Fibroblast of skin of left biceps (primary cell): ENCODE measurements around the gene SYNE2.
A peak's percentile ranks its signal among the peaks of the same experiment; 100 is the strongest.
"Not testable (repeated sequence)": the region's sequence is repeated elsewhere in the genome, so short reads cannot be mapped to it uniquely, and the experiment has no call there.

Experiments
- DNase-seq, 2 experiments: peaks; one replicate each; pipeline ENCODE4 v3.0.0-alpha.2; 2013; ENCODE audit warnings: low read depth in 2 of 2

Gene SYNE2

DNA sequence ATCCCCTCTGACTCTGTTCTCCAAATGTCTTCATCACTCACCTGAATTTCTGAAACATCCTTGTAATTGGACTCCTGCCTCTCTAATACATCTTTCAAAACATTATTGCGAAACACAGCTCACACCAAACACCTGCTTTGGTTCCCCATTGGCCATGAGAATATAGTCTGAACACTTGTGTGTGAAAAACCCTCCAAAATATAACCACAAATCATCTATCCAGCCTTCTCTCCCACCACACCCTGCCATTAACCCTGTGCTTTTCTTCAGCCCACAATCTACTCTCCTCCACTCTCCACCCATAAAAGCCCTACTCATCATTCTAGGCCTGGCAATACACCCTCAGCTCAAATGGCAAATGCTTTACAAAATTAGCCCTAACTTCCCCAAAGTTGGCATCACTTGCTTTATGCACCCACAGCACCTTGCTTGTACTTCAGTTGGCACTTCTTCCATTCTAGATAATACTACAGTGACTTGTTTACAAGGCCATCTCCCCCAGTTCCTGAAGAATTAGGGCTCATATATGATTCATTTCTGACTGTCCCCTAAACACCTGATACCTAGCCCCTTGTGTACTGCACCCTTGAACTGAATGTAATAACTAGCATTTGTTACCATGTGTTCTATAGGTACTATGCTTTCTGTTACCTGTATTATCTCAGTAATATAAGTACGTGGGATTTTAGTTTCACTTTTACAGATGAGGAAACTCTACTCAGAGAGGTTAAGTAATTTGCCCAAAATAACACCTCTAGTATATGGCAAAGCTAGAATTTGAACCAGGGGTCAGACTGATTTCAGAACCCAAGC, 17.3 kb downstream of the SYNE2 start:
- not testable (repeated sequence) for DNase-seq

DNA sequence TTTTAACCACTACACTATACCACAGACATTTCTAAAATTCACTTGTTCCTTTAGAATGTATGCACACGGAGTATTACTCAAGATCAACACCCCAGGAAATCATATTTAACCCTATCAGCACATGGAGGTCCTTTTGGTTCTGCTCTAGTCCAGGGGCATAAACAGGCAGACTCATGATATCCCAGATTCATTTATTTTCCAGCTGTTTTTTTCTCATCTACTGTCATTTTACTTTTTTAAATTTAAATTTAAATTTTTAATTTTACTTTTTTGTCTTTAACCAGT, 17.9 kb downstream of the SYNE2 start:
- not testable (repeated sequence) for DNase-seq

DNA sequence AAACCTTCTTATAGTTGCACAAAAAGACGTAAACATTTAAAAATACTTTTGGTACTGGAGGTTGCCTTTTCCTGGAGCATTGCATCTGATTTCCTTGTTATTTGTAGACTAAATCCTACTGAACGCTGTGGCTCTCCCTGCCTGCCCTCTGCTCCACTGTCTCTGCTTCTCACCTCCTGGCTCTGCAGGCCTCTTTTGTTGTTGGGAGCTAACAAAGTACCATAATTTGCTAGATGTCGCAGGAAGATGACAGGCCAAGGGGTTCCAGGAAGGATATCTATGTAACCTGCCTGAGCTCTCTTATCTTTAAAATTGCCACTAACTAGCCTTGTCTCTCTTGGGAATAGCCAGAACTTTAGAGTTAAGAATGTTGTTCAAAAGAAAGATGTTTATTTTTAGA, 21.4 kb downstream of the SYNE2 start:
- no peak for DNase-seq

DNA sequence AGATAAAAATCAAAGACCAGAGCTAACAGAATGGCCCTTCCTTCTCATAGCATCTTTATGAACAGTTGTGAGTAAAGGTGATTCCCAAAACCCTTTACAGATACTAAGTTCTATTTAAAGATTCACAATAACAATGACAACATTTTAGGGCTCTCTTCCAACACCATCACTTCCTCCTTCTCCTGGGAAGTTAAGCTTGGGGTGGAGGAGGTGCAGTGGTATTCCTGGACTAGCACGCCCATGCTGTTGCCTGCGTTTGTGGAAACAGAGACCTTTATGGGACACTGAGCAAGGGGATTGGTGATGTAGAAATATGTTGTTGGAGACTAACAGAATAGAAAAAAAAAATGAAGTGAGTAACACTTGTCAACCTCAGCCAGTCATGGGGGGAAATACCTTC, 22.5 kb downstream of the SYNE2 start:
- no peak for DNase-seq

DNA sequence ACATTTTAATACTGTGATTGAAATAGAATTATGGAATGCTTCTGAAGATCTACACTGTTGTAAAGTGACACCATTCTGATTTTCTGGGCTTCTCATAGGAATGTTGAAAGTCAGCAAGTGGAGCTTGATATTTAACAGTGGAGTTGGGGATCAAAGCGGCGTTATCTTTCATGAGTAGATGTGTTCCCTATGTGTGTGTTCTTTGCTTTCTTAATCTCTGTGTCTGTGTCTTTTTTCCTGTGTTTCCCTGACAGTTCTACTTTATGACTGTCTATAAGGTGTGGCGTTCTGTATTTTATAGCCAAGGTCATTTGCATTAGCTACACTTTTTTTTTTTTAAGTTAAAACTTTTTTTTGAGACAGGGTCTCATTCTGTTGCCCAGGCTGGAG, 24.7 kb downstream of the SYNE2 start:
- DNase-seq, result no peak

DNA sequence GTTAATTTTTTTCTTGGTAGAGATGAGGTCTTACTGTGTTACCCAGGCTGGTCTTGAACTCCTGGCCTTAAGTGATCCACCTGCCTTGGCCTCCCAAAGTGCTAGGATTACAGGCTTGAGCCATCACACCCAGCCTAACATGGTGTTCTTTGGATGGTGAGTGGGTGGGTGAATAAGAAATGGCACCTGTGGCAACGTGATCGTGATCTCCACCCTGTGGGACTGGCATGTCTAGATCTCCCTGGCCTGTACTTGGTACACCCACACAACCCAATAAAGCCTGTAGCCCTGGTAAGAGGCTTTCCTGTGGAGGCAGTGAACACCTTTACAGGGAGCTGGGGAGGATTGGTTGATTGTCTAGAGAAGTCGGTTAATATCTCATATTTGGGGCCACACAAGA, 25.2 kb downstream of the SYNE2 start:
- DNase-seq, result no peak

DNA sequence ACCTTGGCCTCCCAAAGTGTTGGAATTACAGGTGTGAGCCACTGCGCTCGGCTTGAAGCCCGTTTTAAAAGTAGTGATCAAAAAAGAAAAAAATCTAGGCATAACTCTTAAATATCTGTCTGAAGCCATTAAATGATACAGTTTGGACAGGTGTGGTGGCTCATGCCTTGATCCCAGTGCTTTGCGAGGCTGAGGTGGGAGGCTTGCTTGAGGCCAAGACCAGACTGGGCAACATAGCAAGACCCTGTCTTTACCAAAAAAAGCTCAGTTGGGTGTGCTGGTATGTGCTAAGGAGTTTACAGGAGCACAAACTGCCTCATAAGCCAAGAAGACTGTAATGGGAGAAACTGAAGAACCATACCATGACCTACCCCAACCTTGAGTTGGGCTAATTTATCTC, 26.0 kb downstream of the SYNE2 start:
- DNase-seq, result no peak

DNA sequence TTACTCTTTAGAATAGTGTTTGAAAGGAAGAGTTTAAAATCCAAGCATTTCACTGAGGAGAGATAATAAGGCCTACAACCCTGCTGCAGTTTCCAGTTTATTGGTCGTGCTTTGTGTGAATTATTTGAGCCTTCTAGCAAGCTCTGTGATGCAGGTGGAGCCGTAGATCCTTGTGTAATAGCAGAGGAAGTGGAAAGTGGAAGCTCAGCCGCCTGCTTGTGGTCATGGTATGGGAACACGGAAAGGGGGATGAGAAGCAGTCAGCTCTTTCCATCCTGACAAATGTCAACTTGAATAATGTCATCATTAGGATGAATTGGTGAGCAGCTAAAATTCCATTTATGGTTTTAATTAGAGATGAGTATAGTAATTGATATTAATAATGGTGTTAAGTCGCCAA, 29.1 kb downstream of the SYNE2 start:
- no peak for DNase-seq

DNA sequence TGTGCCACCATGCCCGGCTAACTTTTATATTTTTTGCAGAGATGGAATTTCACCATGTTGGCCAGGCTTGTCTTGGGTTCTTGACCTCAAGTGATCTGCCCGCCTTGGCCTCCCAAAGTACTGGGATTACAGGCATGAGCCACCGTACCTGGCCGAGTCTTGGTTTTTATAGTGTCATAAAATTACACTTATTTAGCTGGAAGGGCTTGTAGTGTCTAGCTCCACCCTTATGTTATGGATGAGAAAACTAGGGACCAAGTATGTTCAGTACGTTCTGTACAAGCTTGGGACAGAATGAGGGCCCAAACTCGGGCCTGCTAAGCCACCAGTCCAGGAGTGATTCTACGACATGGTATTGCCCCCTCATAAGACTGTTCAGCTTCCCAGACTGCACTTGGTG, 35.1 kb downstream of the SYNE2 start:
- DNase-seq, result no peak

DNA sequence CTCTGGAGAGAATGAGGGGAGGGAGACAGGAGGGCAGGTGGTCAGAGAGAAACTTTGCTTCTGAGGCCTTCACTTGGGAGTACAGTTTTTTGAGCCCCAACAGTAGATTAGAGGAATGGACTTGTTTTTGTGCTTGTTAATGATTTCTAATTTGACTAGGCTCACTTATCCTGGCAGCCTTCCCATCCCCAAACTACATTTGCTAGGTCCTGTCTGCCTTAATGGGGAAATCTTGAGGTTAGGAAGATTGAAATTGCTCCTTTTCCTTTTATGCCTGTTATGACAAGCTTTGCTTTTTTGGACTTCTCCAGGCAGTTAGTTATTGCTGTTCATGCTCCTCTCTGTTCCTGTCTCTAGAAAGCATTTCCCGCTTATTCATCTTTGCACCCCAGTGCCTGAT, 37.7 kb downstream of the SYNE2 start:
- no peak for DNase-seq

DNA sequence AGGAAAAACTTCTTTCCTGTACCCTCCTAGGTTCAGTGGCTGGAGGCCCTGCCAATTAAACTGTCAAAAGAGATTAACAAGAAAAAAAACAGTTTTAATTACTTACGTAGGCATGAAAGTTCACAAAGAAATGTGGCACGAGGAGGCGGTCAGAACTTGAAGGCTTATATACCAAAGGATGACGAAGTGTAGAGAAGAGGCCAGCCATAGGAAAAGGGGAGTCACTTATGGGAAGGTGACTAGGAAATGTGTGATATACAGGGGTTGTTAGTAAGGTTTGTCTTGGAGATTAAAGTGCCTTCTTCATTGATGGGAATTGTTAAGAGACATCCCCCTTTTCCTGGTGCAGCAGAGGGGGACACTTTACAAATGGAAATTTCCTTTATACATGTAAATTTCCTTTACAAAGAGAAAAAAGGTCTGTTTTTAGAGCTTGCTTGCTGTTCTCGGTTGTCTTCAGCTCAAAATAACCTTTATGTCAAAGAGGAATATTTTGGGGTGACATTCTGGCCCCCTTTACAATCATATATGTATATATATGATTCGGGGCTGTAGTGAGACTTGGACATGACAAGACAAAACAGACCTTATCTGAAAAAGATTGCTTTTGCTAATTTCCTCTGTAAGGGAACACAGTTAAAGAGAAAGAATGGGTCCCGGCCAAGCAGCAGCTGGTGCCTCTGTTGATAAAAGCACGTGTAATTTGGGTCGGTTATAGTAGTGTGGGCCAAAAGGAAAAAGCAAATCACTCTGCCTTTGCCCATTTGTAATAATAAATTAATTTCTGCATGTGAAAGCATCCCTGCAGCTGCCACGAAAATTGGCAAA, 38.6 kb downstream of the SYNE2 start:
- DNase-seq, result no peak

DNA sequence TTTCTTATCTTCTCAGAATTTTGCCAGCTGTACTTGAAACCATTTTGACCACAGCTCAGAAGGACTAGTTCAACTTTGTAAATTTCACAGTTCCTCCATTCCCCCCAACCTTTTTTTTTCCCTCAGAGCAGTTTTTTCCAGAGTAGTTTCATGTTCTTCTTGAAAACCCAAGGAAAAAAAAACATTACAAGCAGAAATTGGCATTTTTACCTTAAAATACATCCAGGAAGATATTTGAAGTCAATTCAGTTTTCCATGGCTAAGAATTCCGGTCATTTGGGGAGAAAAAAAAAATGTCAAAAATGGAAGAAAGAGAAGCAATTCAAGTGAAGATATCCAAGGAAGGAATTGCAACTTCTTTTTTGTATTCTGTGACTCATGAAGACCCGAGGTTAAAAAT, 39.5 kb downstream of the SYNE2 start:
- no peak for DNase-seq

DNA sequence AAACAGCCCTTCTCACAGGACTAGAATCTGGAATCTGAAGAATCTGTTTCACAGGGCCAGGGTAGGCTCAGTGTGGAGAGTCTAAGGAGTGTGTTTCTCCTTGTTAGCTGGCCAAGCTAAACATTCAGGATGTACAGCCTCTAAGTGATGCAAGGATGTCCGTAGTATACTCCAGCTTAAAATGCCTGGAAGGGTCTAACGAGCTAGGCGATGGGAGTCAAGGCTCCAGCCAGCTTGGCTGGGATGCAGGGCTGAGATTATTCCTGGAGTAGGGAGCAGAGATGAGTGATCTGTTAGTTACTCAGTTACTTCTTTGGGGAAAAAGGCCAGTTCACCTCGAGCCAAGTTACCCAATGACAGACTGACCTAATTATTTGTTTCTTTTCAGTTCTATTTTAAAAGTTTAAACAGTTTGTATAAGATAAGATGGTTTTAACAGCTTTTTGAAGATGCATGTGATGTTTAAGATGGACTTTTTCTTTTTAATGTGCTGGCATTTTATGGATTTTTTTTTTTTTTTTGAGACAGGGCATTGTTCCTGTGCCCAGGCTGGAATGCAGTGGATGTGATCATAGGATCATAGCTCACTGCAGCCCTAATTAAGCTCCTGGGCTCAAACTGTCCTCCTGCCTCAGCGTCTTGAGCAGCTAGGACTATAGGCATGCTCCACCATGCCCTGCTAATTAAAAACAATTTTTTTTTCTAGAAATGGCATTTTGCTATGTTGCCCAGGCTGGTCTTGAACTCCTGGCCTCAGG, 41.1 kb downstream of the SYNE2 start:
- peak; percentile 76 to 79 for DNase-seq

DNA sequence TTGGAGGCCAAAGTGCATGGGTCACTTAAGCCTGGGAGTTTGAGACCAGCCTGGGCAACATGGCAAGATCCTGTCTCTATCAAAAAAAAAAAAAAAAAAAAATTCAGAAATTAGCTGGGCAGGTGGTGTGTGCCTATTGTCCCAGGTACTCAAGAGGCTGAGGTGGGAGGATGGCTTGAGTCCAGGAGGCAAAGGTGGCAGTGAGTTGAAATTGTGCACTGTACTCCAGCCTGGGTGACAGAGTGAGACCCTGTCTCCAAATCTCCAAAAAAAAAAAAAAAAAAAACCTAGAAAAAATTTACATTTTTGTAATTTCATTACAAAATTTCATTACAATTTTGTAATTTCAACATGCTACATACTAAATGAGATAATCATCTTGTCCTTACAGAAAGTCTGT, 42.7 kb downstream of the SYNE2 start:
- DNase-seq, result no peak

DNA sequence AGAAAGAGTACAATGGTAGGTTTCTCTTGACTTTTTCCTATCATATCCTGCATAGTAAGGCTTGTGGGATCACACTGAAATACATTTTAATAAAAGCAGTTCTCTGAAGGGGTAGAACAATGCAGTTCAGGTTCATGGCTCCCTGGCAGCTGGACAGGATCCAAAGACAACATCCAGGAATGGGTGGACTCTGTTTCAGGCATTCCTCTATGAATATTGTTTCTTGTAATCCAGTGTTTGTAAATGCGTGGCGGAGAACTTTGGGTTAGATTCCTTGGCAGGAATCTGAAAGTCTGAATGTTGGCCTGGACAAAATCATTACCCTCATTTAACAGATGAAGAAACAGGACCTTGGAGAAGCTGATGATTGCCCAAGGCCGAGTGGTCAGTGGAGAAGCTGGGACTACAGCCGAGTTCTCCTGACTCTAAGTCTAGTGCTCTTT, 43.5 kb downstream of the SYNE2 start:
- peak; percentile 53 to 61 for DNase-seq

DNA sequence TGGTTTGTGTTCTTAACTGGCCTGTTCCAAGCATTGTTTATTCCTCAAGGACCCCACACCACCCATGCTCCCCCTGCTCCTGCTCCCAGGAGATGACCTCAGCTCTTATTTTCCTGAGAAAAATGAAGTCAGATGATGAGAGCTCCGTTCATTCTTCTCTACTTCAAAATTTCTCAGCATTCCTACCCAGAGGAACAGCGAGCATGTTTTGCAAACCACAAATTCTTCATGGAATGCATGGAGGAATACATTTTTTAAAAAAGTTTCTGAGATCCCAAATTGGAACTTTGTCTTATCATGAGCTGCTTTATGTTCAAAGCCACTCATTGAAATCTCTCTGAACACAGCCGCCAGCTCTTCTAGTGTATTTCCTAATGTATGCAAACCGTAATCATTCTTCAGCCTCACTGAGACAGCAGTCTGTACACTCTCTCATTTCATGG, 44.9 kb downstream of the SYNE2 start:
- peak; percentile 71 to 75 for DNase-seq

DNA sequence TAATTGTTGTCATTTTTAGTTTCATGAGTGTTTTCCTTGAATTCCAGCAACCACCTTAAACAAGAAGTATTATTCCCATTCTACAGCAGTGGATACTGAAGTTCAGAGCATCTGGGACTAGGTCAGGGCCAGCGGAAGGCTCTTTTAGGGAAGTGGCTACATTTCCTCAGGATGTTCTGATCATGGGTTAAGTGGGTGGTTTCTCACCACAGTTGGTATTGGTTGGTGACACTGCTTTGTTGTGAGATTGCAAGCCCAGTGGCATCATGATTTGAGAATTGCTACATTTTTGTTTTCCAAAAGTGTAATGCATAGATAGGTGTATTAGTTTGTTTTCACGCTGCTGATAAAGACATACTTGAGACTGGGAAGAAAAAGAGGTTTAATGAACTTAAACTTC, 47.1 kb downstream of the SYNE2 start:
- no peak for DNase-seq

DNA sequence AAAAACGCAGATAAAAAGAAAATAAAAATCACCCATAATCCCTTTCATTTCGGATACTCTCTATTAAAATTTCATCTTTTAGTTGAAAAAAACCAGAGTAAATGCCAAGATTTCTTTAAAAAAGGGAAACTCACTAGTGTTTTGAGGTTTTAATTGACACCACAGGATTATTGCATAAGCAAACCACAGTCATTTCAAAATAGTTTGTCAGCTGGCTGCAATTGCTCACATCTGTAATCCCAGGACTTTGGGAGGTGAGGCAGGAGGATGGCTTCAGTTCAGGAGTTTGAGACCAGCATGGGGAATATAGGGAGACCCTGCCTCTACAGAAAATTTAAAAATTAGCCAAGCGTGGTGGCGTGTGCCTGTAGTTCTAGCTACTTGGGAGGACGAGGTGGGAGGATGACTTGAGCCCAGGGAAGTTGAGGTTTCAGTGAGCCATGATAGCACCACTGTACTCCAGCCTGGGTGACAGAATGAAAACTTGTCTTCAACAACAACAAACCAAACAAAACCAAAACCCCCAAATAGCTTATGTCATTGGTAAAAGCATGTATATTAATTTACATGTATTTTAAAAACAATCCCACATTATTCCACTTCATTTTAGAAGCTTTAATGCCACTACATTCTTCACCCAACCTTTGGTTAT, 48.8 kb downstream of the SYNE2 start:
- DNase-seq, result peak; percentile 66 to 76

DNA sequence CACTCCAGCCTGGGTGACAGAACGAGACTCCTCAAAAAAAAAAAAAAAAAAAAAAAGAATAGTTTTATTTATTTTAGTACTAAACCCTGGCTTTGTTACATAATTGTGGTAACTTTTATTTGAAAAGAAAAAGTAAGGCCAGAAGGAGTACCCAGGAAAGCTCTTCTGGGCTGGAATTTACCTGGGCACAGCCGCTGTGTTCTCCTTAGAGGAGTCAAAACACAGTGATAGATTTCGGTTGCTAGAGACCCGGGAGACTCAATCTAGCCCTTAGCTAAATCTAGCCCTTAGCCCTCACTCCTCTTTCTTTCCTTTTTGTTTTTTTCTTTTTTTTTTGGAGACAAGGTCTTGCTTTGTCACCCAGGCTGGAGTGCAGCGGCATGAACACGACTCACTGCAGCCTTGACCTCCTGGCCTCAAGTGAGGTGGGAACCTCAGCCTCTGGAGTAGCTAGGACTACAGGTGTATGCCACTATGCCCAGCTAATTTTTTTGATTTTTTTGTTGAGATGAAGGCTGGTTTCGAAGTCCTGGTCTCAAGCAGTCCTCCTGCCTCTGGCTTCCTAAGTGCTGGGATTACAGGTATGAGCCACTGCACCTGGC, 49.7 kb downstream of the SYNE2 start:
- no peak for DNase-seq

DNA sequence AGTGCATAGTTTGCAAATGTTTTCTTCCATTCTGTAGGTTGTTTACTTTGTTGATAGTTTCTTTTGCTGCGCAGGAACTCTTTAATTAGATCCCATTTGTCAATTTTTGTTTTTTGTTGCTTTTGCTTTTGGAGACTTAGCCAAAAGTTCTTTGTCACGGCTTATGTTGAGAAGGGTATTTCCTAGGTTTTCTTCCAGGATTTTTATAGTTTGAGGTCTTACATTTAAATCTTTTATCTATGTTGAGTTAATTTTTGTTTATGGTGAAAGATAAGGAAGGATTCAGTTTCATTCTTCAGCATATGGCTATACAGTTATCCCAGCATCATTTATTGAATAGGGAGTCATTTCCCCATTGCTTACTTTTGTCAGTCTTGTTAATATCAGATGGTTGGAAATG, 51.9 kb downstream of the SYNE2 start:
- no peak for DNase-seq

DNA sequence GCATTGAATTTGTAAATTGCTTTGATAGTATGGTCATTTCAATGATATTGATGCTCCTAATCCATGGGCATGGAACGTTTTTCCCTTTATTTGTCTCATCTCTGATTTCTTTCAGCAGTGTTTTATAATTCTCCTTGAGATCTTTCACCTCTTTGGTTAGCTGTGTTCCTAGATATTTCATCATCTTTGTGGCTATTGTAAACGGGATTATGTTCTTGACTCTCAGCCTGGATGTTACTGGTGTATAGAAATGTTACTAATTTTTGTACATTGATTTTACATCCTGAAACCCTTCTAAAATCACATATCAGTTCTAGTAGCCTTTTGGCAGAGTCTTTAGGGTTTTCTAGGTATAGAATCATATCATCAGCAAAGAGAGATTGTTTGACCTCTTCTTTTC, 52.6 kb downstream of the SYNE2 start:
- no peak for DNase-seq
